ENCODE data around the gene CDH1. TPM values are rescaled to one million over a fixed set of nuclear protein-coding genes. Genes with fewer than 3 reads are reported as not detected.

Gene CDH1
- polyA plus RNA-seq, 3 donors: 0.05 to 0.13 TPM; not detected in 1

DNA sequence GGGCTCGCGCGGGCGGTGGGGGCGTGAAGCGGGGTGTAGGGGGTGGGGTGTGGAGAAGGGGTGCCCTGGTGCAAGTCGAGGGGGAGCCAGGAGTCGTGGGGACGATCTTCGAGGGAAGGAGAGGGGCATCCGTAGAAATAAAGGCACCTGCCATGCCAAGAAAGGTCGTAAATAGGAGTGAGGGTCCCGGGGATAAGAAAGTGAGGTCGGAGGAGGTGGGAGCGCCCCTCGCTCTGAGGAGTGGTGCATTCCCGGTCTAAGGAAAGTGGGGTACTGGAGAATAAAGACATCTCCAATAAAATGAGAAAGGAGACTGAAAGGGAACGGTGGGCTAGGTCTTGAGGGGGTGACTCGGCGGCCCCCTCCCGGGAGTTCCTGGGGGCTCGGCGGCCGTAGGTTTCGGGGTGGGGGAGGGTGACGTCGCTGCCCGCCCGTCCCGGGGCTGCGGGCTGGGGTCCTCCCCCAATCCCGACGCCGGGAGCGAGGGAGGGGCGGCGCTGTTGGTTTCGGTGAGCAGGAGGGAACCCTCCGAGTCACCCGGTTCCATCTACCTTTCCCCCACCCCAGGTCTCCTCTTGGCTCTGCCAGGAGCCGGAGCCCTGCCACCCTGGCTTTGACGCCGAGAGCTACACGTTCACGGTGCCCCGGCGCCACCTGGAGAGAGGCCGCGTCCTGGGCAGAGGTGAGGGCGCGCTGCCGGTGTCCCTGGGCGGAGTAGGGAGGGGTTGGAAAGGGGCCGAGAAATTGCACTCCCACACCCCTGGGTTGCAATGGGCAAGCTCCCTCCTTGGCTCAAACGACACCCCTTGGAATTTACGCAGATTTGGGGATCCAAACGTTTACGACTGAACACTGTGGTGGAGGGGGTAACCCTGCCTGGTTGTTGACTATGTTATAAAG is 888 bp downstream of the CDH1 start:
- H3K27ac ChIP-seq (ENCODE audit: low read depth in 1 of 2, low read length in 2 of 2): no peak overlapping the region
- Mint-ChIP-seq H3K4me3 (peak overlapping the region; percentile 16 to 83), H3K4me1 (peaks cover 37% of the 10 kb centered on the region), H3K27me3 (ENCODE audit: low read depth in 3 of 3) (peaks cover 43 to 60% (median 56%) of the 10 kb centered on the region in 3 donors), H3K9me3 (peaks cover 0 to 10% (median 8%) of the 10 kb centered on the region in 7 donors), H3K27ac (no peak overlapping the region), H3K36me3 (peaks cover 5 to 8% of the 10 kb centered on the region in 2 donors)
- intact Hi-C loops (cut with micrococcal nuclease): no loop called here
- peaks cover 0 to 10% of the 10 kb centered on the region in 2 donors for H3K9me3 ChIP-seq (replicated peaks in 1 of 2; ENCODE audit: control insufficient read depth in 1 of 2, insufficient read depth in 1 of 2, low read length in 2 of 2)
- H3K9ac ChIP-seq (ENCODE audit: insufficient read depth, low read length, poor library complexity, severe bottlenecking): no peak overlapping the region
- no peaks in the 10 kb centered on the region for H3K36me3 ChIP-seq (replicated peaks in 1 of 2; ENCODE audit: control insufficient read depth in 1 of 2, insufficient read depth in 2 of 2, low read length in 2 of 2)
- peaks cover 33 to 45% of the 10 kb centered on the region in 2 donors for H3K4me1 ChIP-seq (ENCODE audit: control insufficient read depth in 1 of 2, insufficient read depth in 2 of 2, low read length in 2 of 2)
- no peak overlapping the region for H3K4me3 ChIP-seq (replicated peaks in 1 of 3; ENCODE audit: low read depth in 2 of 3, low read length in 3 of 3)
- peak overlapping the region; percentile 31 for H3K4me2 ChIP-seq (replicated peaks; ENCODE audit: extremely low read depth, low read length, poor library complexity, severe bottlenecking)
- peaks cover 24 to 42% of the 10 kb centered on the region in 2 donors for H3K27me3 ChIP-seq (ENCODE audit: control insufficient read depth in 2 of 2, insufficient read depth in 2 of 2, low read length in 2 of 2)
- H3K79me2 ChIP-seq (ENCODE audit: insufficient read depth, low read length): no peaks in the 10 kb centered on the region
- 18% methylated on average over 31 of the region's 58 CpGs for WGBS (ENCODE audit: insufficient coverage)
- TF ChIP-seq, protein P1, sequence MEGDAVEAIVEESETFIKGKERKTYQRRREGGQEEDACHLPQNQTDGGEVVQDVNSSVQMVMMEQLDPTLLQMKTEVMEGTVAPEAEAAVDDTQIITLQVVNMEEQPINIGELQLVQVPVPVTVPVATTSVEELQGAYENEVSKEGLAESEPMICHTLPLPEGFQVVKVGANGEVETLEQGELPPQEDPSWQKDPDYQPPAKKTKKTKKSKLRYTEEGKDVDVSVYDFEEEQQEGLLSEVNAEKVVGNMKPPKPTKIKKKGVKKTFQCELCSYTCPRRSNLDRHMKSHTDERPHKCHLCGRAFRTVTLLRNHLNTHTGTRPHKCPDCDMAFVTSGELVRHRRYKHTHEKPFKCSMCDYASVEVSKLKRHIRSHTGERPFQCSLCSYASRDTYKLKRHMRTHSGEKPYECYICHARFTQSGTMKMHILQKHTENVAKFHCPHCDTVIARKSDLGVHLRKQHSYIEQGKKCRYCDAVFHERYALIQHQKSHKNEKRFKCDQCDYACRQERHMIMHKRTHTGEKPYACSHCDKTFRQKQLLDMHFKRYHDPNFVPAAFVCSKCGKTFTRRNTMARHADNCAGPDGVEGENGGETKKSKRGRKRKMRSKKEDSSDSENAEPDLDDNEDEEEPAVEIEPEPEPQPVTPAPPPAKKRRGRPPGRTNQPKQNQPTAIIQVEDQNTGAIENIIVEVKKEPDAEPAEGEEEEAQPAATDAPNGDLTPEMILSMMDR (IDR thresholded peaks at IDR 0.05): no peak
- no peak overlapping the region for H2AFZ ChIP-seq (ENCODE audit: insufficient read depth, low read depth, low read length, poor library complexity, severe bottlenecking)
- no peak for DNase-seq
- no peaks in the 10 kb centered on the region for H4K20me1 ChIP-seq (ENCODE audit: insufficient read depth, low read length)

DNA sequence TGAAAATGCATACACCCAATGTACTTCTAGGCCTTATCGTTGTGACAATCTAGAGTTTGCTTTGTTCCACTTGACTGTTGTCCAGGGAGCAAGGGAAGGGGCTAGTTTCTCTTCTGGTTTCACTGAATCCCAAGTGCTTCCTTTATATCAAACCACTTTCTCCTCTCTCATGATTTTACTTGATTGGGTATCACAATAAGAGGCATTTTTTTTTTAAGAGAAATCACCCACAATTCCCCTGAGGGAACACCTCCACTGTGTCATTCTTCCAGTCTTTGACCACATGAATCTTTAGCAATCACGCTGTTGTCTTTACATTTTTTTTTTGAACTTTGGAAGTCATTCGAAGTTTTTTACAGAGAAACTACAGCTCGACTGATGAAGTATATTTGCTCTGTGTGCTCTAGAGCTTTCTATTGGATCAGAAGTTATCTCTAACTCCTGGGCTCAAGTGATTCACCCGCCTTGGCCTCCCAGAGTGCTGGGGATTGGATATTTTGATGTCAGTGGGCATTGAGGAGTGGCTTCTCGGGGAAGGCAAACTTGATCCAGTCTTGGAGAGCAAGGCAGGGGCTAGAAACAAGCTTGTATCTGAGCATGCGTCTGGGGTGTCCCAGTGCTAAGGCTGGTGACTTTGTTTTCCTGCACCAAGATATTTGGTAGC is 3.0 kb downstream of the CDH1 start:
- H3K27me3 ChIP-seq (ENCODE audit: control insufficient read depth in 2 of 2, insufficient read depth in 2 of 2, low read length in 2 of 2): peaks cover 20 to 32% of the 10 kb centered on the region in 2 donors
- WGBS (ENCODE audit: insufficient coverage): 35% methylated on average over 6 of the region's 7 CpGs
- TF ChIP-seq, protein P1 (IDR thresholded peaks at IDR 0.05): no peak
- no peak overlapping the region for H3K4me3 Mint-ChIP-seq
- H3K4me2 ChIP-seq (replicated peaks; ENCODE audit: extremely low read depth, low read length, poor library complexity, severe bottlenecking): no peak overlapping the region
- H2AFZ ChIP-seq (ENCODE audit: insufficient read depth, low read depth, low read length, poor library complexity, severe bottlenecking): no peak overlapping the region
- peaks cover 39 to 52% (median 48%) of the 10 kb centered on the region in 3 donors for H3K27me3 Mint-ChIP-seq (ENCODE audit: low read depth in 3 of 3)
- H3K36me3 Mint-ChIP-seq: peaks cover 5 to 8% of the 10 kb centered on the region in 2 donors
- H3K4me3 ChIP-seq (replicated peaks in 1 of 3; ENCODE audit: low read depth in 2 of 3, low read length in 3 of 3): no peak overlapping the region
- no peak overlapping the region for H3K9ac ChIP-seq (ENCODE audit: insufficient read depth, low read length, poor library complexity, severe bottlenecking)
- H3K4me1 Mint-ChIP-seq: peaks cover 40% of the 10 kb centered on the region
- no peaks in the 10 kb centered on the region for H3K79me2 ChIP-seq (ENCODE audit: insufficient read depth, low read length)
- H3K9me3 ChIP-seq (replicated peaks in 1 of 2; ENCODE audit: control insufficient read depth in 1 of 2, insufficient read depth in 1 of 2, low read length in 2 of 2): peaks cover 0 to 10% of the 10 kb centered on the region in 2 donors
- H4K20me1 ChIP-seq (ENCODE audit: insufficient read depth, low read length): no peaks in the 10 kb centered on the region
- no peaks in the 10 kb centered on the region for H3K36me3 ChIP-seq (replicated peaks in 1 of 2; ENCODE audit: control insufficient read depth in 1 of 2, insufficient read depth in 2 of 2, low read length in 2 of 2)
- DNase-seq: no peak
- peak overlapping the region in 3 of 7 donors; percentile 28 to 37 (median 32) for H3K27ac Mint-ChIP-seq
- peaks cover 33 to 46% of the 10 kb centered on the region in 2 donors for H3K4me1 ChIP-seq (ENCODE audit: control insufficient read depth in 1 of 2, insufficient read depth in 2 of 2, low read length in 2 of 2)
- peaks cover 0 to 10% (median 8%) of the 10 kb centered on the region in 7 donors for H3K9me3 Mint-ChIP-seq
- intact Hi-C loops (cut with micrococcal nuclease): no loop called here
- no peak overlapping the region for H3K27ac ChIP-seq (ENCODE audit: low read depth in 1 of 2, low read length in 2 of 2)
